Stimulated activated effector memory CD8-positive, alpha-beta T cell treated with anti-CD3 and anti-CD28 coated beads, Interleukin-12 subunit alpha, Interleukin-12 subunit beta, amount 100 ng/mL, for 72 hours (primary cell): ENCODE data around the gene ABCA13.
"Not testable (repeated sequence)": the region's sequence is repeated elsewhere in the genome, so short reads cannot be mapped to it uniquely, and the experiment has no call there.

ENCODE experiments used
- ATAC-seq: fragments of 150-1000 bp; cut with Tn5 transposase; 2 replicates; pipeline ENCODE4 v1.10.0; 2021
- DNase-seq, 2 donors: peaks; one replicate each; pipeline ENCODE4 v3.0.0; 2021 to 2022; ENCODE audit warnings: low spot score in 2 of 2
- H3K27ac Mint-ChIP-seq: one replicate; pipeline ENCODE4 v1.8.0; 2022; ENCODE audit warnings: mild to moderate bottlenecking, mixed read lengths
- H3K36me3 Mint-ChIP-seq: one replicate; pipeline ENCODE4 v1.8.0; 2022; ENCODE audit warnings: mild to moderate bottlenecking, mixed read lengths
- H3K4me1 Mint-ChIP-seq: one replicate; pipeline ENCODE4 v1.8.0; 2022; ENCODE audit warnings: mixed read lengths
- H3K4me3 Mint-ChIP-seq: one replicate; pipeline ENCODE4 v1.8.0; 2022; ENCODE audit warnings: mild to moderate bottlenecking, mixed read lengths
- H3K9me3 Mint-ChIP-seq: one replicate; pipeline ENCODE4 v1.8.0; 2022; ENCODE audit warnings: mixed read lengths

ABCA13 gene

GRCh38 chr7:48188776-48189520 is 17.7 kb downstream of the ABCA13 start:
- ATAC-seq (no peak), DNase-seq (no peak)
- no peak overlapping the region for H3K4me3 Mint-ChIP-seq
- H3K9me3 Mint-ChIP-seq, result peaks cover 4% of the 10 kb centered on the region
- H3K27ac Mint-ChIP-seq, result no peak overlapping the region
- no peaks in the 10 kb centered on the region for H3K36me3 Mint-ChIP-seq
- no peaks in the 10 kb centered on the region for H3K4me1 Mint-ChIP-seq

- no peaks in the 10 kb centered on the region for H3K9me3 Mint-ChIP-seq
- DNase-seq (no peak), ATAC-seq (peak; percentile 45)
- H3K36me3 Mint-ChIP-seq, result no peaks in the 10 kb centered on the region
- H3K4me3 Mint-ChIP-seq, result no peak overlapping the region
- H3K27ac Mint-ChIP-seq, result no peak overlapping the region
- H3K4me1 Mint-ChIP-seq, result no peaks in the 10 kb centered on the region
These were observed 21.7 kb downstream of the ABCA13 start for GRCh38 chr7:48192996-48193395.

GRCh38 chr7:48193421-48193820 is 22.2 kb downstream of the ABCA13 start:
- Mint-ChIP-seq H3K4me3 (no peak overlapping the region), H3K27ac (no peak overlapping the region), H3K4me1 (no peaks in the 10 kb centered on the region), H3K36me3 (no peaks in the 10 kb centered on the region), H3K9me3 (no peaks in the 10 kb centered on the region)
- ATAC-seq (no peak), DNase-seq (no peak)

DNA sequence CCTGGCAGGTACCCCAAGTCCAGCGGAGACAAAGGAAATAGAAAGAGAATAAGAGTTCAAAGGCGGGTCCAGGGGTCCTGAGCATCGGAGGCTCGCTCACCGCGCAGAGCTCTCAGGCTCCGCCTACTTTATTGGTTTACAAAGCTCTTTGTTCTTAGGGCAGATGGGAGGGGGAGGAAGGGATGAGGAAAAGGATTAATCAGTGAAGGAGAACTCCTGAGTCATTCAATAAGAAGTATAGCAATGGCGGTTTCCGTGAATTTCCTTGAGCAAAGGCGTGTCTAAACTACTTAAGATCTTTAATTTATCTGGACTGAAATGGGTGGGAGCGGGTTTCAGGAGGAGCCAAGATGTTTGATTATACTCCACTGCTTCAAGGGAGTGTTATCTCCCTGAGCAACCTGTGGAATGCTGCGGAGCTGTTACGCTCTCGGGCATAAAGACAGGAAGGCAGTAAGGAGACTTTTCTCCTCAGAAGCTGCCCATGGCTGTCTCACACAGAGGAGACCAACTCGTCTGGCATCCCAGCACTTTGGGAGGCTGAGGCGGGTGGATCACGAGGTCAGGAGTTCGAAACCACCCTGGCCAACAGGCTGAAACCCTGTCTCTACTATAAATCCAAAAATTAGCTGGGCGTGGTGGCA is 29.8 kb downstream of the ABCA13 start:
- H3K27ac Mint-ChIP-seq, DNase-seq, H3K9me3 Mint-ChIP-seq, H3K4me1 Mint-ChIP-seq, H3K4me3 Mint-ChIP-seq, H3K36me3 Mint-ChIP-seq, ATAC-seq: not testable (repeated sequence)

- not testable (repeated sequence) for DNase-seq, H3K36me3 Mint-ChIP-seq, H3K27ac Mint-ChIP-seq, H3K4me1 Mint-ChIP-seq, H3K9me3 Mint-ChIP-seq, ATAC-seq, H3K4me3 Mint-ChIP-seq
These were observed 31.7 kb downstream of the ABCA13 start for GRCh38 chr7:48202916-48203315.

DNA sequence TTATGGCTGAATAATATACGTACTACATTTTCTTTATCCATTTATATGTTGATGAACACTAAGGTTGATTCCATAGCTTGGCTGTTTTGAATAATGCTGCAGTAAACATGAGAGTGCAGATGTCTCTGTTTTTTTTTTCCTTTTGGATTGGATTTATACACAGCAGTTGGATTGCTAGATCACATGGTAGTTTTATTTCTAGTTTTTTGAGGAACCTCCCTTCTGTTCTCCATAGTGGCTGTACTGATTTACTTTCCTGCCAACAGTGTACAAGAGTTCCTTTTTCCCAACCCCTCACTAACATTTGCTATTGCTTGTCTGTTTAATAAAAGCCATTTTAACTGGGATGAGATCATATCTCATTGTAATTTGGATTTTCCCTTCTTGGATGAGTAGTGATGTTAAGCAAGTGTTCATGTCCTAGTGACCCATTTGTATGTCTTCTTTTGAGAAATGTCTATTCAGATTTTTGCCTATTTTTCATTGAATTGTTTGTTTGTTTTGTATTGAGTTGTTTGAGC is 36.0 kb downstream of the ABCA13 start:
- Mint-ChIP-seq H3K36me3 (no peaks in the 10 kb centered on the region), H3K27ac (no peak overlapping the region), H3K9me3 (no peaks in the 10 kb centered on the region), H3K4me1 (no peaks in the 10 kb centered on the region), H3K4me3 (no peak overlapping the region)
- no peak for DNase-seq
- no peak for ATAC-seq

DNA sequence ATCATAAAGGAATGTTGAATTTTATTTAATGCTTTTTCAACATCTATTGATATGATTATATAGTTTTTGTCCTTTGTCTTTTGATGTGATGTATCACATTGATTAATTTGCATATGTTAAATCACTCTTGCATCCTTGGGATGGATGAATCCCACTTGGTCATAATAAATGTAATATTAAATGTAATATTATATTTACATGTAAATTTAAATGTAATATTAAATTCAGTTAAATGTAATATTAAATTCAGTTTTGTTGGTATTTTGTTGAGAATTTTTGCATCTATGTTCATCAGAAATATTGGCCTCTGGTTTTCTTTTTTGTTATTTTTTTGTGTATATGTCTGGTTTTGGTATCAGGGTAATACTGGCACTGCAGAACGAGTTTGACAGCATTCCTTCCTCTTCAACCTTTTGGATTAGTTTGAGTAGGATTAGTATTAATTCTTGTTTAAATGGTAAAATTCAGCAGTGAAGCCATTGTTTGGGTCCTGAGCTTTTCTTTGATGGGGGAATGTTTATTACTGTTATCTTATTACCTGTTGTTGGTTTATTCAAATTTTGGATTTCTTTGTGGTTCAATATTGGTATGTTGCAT is 37.8 kb downstream of the ABCA13 start:
- DNase-seq, result no peak

GRCh38 chr7:48213226-48213625 is 42.0 kb downstream of the ABCA13 start:
- H3K36me3 Mint-ChIP-seq, result no peaks in the 10 kb centered on the region
- no peak for ATAC-seq
- no peak overlapping the region for H3K27ac Mint-ChIP-seq
- H3K4me1 Mint-ChIP-seq, result no peaks in the 10 kb centered on the region
- no peaks in the 10 kb centered on the region for H3K9me3 Mint-ChIP-seq
- no peak overlapping the region for H3K4me3 Mint-ChIP-seq
- no peak for DNase-seq

More for the DNA sequence above, 37.8 kb downstream of the ABCA13 start:
- H3K4me3 Mint-ChIP-seq, result no peak overlapping the region
- ATAC-seq, result no peak
- H3K36me3 Mint-ChIP-seq, result no peaks in the 10 kb centered on the region
- no peak overlapping the region for H3K27ac Mint-ChIP-seq
- no peaks in the 10 kb centered on the region for H3K9me3 Mint-ChIP-seq
- H3K4me1 Mint-ChIP-seq, result no peaks in the 10 kb centered on the region

GRCh38 chr7:48217266-48217665 is 46.0 kb downstream of the ABCA13 start:
- H3K4me3 Mint-ChIP-seq, result no peak overlapping the region
- DNase-seq (no peak), ATAC-seq (no peak)
- no peaks in the 10 kb centered on the region for H3K36me3 Mint-ChIP-seq
- H3K4me1 Mint-ChIP-seq, result no peaks in the 10 kb centered on the region
- no peaks in the 10 kb centered on the region for H3K9me3 Mint-ChIP-seq
- H3K27ac Mint-ChIP-seq, result no peak overlapping the region

DNA sequence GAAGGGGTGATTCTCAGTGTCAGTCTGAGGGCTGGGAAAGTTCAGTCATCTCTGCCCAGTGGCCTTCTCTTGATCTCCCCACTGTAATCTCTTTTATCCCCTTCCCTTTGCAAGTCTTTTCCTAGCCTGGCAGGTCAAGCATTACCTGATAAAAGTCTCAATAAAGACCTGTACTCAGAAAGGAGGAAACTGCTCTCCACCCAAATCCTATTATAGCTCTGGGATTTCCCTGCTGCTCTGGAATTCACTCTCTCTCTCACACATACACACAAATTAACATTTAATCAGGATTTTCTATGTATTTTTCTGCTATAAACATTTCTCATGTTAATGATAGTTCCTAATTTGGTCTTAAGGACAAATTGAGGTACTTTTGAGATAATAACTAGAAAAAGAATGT is 46.5 kb downstream of the ABCA13 start:
- no peak for ATAC-seq
- DNase-seq, result no peak

DNA sequence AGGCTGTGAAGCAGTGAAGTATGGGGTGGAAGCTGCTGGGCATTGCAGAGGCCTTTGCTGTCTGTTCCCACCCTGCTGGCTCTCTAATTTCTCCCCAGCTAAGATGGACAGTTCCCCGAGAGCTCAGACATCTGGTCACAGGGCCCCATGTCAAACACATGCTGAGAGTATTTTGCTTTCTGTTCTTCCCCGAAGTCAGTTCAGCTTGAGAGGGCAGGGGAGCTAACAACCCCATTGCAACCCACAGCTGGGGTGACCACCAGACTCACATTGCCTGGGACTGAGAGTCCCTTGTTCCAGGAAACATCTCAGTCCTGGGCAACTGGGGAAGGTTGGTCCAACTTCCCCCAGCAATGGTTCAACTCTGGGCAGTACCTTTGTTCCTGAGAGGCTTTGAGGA is 52.8 kb downstream of the ABCA13 start:
- Mint-ChIP-seq H3K9me3 (no peaks in the 10 kb centered on the region), H3K36me3 (no peaks in the 10 kb centered on the region), H3K27ac (no peak overlapping the region), H3K4me3 (no peak overlapping the region), H3K4me1 (no peaks in the 10 kb centered on the region)
- DNase-seq (no peak), ATAC-seq (no peak)

More for the DNA sequence above, 46.5 kb downstream of the ABCA13 start:
- Mint-ChIP-seq H3K4me3 (no peak overlapping the region), H3K9me3 (no peaks in the 10 kb centered on the region), H3K27ac (no peak overlapping the region), H3K4me1 (no peaks in the 10 kb centered on the region), H3K36me3 (no peaks in the 10 kb centered on the region)

- no peak overlapping the region for H3K27ac Mint-ChIP-seq
- ATAC-seq (no peak), DNase-seq (no peak)
- no peak overlapping the region for H3K4me3 Mint-ChIP-seq
- no peaks in the 10 kb centered on the region for H3K9me3 Mint-ChIP-seq
- H3K4me1 Mint-ChIP-seq, result no peaks in the 10 kb centered on the region
- no peaks in the 10 kb centered on the region for H3K36me3 Mint-ChIP-seq
These were observed 53.8 kb downstream of the ABCA13 start for GRCh38 chr7:48225101-48225500.

GRCh38 chr7:48237354-48237753 is 66.1 kb downstream of the ABCA13 start:
- no peak for ATAC-seq
- Mint-ChIP-seq H3K4me3 (no peak overlapping the region), H3K27ac (no peak overlapping the region), H3K4me1 (no peaks in the 10 kb centered on the region), H3K36me3 (no peaks in the 10 kb centered on the region), H3K9me3 (no peaks in the 10 kb centered on the region)
- DNase-seq, result no peak

- H3K27ac Mint-ChIP-seq, result no peak overlapping the region
- no peak overlapping the region for H3K4me3 Mint-ChIP-seq
These were observed 71.6 kb downstream of the ABCA13 start for GRCh38 chr7:48242846-48243245.

GRCh38 chr7:48244864-48245271 is 73.6 kb downstream of the ABCA13 start:
- Mint-ChIP-seq H3K4me1 (no peaks in the 10 kb centered on the region), H3K27ac (no peak overlapping the region), H3K4me3 (no peak overlapping the region), H3K9me3 (no peaks in the 10 kb centered on the region), H3K36me3 (no peaks in the 10 kb centered on the region)
- ATAC-seq, result no peak
- no peak for DNase-seq

More at GRCh38 chr7:48242846-48243245, 71.6 kb downstream of the ABCA13 start:
- no peaks in the 10 kb centered on the region for H3K4me1 Mint-ChIP-seq
- ATAC-seq (no peak), DNase-seq (no peak)
- H3K9me3 Mint-ChIP-seq, result no peaks in the 10 kb centered on the region
- no peaks in the 10 kb centered on the region for H3K36me3 Mint-ChIP-seq
